HL-60 (cell line): ENCODE measurements around the gene DNAH7.

Experiments
- CTCF ChIP-seq: IDR thresholded peaks from one replicate; pipeline ENCODE4 v1.5.1; 2011; ENCODE audit warnings: low read length, control low read depth, inconsistent platforms; ENCODE audit not compliant: insufficient read depth
- GABPA ChIP-seq: IDR thresholded peaks from 2 replicates; pipeline ENCODE4 v1.6.1; 2012; ENCODE audit warnings: low read depth
- POLR2AphosphoS5 ChIP-seq: IDR thresholded peaks from 2 replicates; pipeline ENCODE4 v1.6.1; 2012; ENCODE audit warnings: low read depth
- REST ChIP-seq: IDR thresholded peaks from 2 replicates; pipeline ENCODE4 v1.6.1; 2012; ENCODE audit warnings: low read depth; ENCODE audit not compliant: insufficient replicate concordance

- TF ChIP-seq CTCF (no peak), REST (no peak), POLR2AphosphoS5 (no peak), GABPA (no peak)
These were observed 250.1 kb downstream of the DNAH7 start for GRCh38 chr2:195818526-195818925.
